HL-60 (cell line): ENCODE data around the gene WDR70.

ENCODE experiments used
- DNase-seq, 2 experiments: peaks; one replicate each; pipeline ENCODE4 v3.0.0-alpha.2; 2010 to 2020; ENCODE audit warnings: low read depth in 1 of 2, low spot score in 1 of 2
- H3K27ac ChIP-seq: fragments of 250-450 bp; sonication (Bioruptor Pico); replicated peaks from 2 replicates; pipeline ENCODE4 v1.5.1; 2020; ENCODE audit warnings: mild to moderate bottlenecking, moderate library complexity
- H3K27me3 ChIP-seq: fragments of 250-450 bp; sonication (Bioruptor Pico); 2 replicates; pipeline ENCODE4 v1.5.1; 2021; ENCODE audit warnings: mild to moderate bottlenecking, moderate library complexity; ENCODE audit not compliant: insufficient read depth, poor library complexity, severe bottlenecking
- H3K4me3 ChIP-seq: replicated peaks from 2 replicates; pipeline ENCODE4 v1.5.1; 2011; ENCODE audit warnings: mild to moderate bottlenecking, control low read depth, low read length; ENCODE audit not compliant: insufficient read depth
- GABPA ChIP-seq: IDR thresholded peaks from 2 replicates; pipeline ENCODE4 v1.6.1; 2012; ENCODE audit warnings: low read depth
- POLR2AphosphoS5 ChIP-seq: IDR thresholded peaks from 2 replicates; pipeline ENCODE4 v1.6.1; 2012; ENCODE audit warnings: low read depth
- REST ChIP-seq: IDR thresholded peaks from 2 replicates; pipeline ENCODE4 v1.6.1; 2012; ENCODE audit warnings: low read depth; ENCODE audit not compliant: insufficient replicate concordance
- SPI1 ChIP-seq: IDR thresholded peaks from 2 replicates; pipeline ENCODE4 v1.6.1; 2012; ENCODE audit warnings: low read depth, mild to moderate bottlenecking, borderline replicate concordance
- TF ChIP-seq, protein P1 (sequence below): IDR thresholded peaks from one replicate; pipeline ENCODE4 v1.5.1; 2011; ENCODE audit warnings: low read length, control low read depth, inconsistent platforms; ENCODE audit not compliant: insufficient read depth

WDR70 gene

DNA sequence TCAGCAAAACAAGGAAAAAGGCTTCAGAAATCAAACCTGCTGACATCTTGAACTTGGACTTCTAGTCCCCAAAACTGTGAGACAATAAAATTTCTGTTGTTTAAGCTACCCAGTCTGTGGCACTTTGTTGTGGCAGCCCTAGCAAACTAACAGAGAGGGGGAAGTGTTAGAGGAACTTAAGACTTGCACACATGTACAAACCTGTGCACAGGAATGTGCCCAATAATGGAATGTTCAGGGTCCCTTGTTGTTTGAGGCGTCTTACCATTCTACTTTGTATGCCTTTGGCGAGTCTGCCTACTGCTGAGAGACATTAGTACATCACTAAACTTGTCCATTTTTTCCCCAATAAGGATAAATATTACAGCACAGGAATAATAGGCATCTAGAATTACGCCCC is 160.3 kb downstream of the WDR70 start:
- TF ChIP-seq GABPA (no peak), SPI1 (no peak), REST (no peak), POLR2AphosphoS5 (no peak)
- TF ChIP-seq, protein P1, sequence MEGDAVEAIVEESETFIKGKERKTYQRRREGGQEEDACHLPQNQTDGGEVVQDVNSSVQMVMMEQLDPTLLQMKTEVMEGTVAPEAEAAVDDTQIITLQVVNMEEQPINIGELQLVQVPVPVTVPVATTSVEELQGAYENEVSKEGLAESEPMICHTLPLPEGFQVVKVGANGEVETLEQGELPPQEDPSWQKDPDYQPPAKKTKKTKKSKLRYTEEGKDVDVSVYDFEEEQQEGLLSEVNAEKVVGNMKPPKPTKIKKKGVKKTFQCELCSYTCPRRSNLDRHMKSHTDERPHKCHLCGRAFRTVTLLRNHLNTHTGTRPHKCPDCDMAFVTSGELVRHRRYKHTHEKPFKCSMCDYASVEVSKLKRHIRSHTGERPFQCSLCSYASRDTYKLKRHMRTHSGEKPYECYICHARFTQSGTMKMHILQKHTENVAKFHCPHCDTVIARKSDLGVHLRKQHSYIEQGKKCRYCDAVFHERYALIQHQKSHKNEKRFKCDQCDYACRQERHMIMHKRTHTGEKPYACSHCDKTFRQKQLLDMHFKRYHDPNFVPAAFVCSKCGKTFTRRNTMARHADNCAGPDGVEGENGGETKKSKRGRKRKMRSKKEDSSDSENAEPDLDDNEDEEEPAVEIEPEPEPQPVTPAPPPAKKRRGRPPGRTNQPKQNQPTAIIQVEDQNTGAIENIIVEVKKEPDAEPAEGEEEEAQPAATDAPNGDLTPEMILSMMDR, result no peak
- DNase-seq, result no peak
- Histone ChIP-seq H3K4me3 (no peak overlapping the region), H3K27ac (no peak overlapping the region), H3K27me3 (no peaks in the 10 kb centered on the region)

GRCh38 chr5:37543216-37543615 is 164.1 kb downstream of the WDR70 start:
- TF ChIP-seq POLR2AphosphoS5 (no peak), GABPA (no peak), REST (no peak), SPI1 (no peak)
- TF ChIP-seq, protein P1, result no peak
- Histone ChIP-seq H3K27me3 (no peaks in the 10 kb centered on the region), H3K27ac (no peak overlapping the region), H3K4me3 (no peak overlapping the region)
- no peak for DNase-seq

- DNase-seq, result no peak
- no peak overlapping the region for H3K27ac ChIP-seq
- no peak overlapping the region for H3K4me3 ChIP-seq
- no peaks in the 10 kb centered on the region for H3K27me3 ChIP-seq
- no peak for TF ChIP-seq SPI1
These were observed 170.3 kb downstream of the WDR70 start for GRCh38 chr5:37549411-37549810.

DNA sequence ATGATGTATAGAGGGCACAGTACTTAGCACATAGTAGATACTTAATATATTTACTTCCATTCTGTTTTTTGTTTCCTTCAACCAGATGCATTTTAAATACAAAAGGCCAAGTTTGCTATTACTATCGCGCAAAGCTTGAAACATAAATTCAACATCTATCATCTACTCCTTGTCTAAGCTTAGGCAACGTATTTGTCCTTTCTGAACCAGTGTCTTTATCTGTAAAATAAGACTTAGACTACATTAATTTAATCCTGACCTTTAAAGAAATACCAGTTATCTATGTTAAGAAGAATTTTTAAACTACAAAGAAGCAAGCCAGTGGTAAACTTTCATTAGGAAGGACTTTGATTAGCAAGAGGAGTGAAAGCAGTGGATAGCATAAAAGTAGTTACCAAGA is 173.0 kb downstream of the WDR70 start:
- no peak overlapping the region for H3K4me3 ChIP-seq
- TF ChIP-seq REST, result no peak
- no peak for TF ChIP-seq GABPA
- TF ChIP-seq, protein P1, result no peak
- TF ChIP-seq SPI1, result no peak
- no peak for TF ChIP-seq POLR2AphosphoS5
- DNase-seq, result no peak
- no peaks in the 10 kb centered on the region for H3K27me3 ChIP-seq
- H3K27ac ChIP-seq, result peak overlapping the region; percentile 67
